ENCODE measurements around the gene RHOA. TPM values are rescaled to one million over a fixed set of nuclear protein-coding genes. Genes with fewer than 3 reads are reported as not detected.

RHOA gene
- total and polyA plus RNA-seq, 2 of the 13 experiments (the other 11 are each of a cell fraction or from before 2014, with no cell fraction given): 131 to 177 TPM

- TF ChIP-seq TAF15 (IDR thresholded peaks at IDR 0.05; ENCODE audit: low read depth, low read length, poor library complexity, severe bottlenecking): no peak
- no peak for TF ChIP-seq NFE2 (CRISPR knock-in tag; IDR thresholded peaks at IDR 0.05)
- TF ChIP-seq ZBTB14 (CRISPR knock-in tag; IDR thresholded peaks at IDR 0.05): no peak
- TF ChIP-seq ZNF230 (CRISPR knock-in tag; IDR thresholded peaks at IDR 0.05): peak; percentile 31; the same call in 1 of the 2 replicates
- no peak for TF ChIP-seq NFAT5 (CRISPR knock-in tag; IDR thresholded peaks at IDR 0.05)
- TF ChIP-seq SMAD9 (CRISPR knock-in tag; IDR thresholded peaks at IDR 0.05): 0 out of 2 replicates have a peak, but pooled peaks have one; percentile 50
- no peak; the same call in 1 of the 2 replicates for TF ChIP-seq KDM4B (CRISPR knock-in tag; IDR thresholded peaks at IDR 0.05)
- TF ChIP-seq MAZ (IDR thresholded peaks at IDR 0.05; ENCODE audit: borderline replicate concordance, low read depth, low read length): no peak
- TF ChIP-seq MAZ (CRISPR knock-in tag; IDR thresholded peaks at IDR 0.05; ENCODE audit: low read depth): no peak
- no peak for TF ChIP-seq SIN3B (IDR thresholded peaks at IDR 0.05; ENCODE audit: low read length)
- TF ChIP-seq ZFP41 (CRISPR knock-in tag; IDR thresholded peaks at IDR 0.05; ENCODE audit: borderline replicate concordance): no peak
- TF ChIP-seq HNF1B (CRISPR knock-in tag; IDR thresholded peaks at IDR 0.05): no peak
- TF ChIP-seq ZNF326 (CRISPR knock-in tag; IDR thresholded peaks at IDR 0.05; ENCODE audit: borderline replicate concordance): no peak
- TF ChIP-seq MXD4 (CRISPR knock-in tag; IDR thresholded peaks at IDR 0.05): no peak
- no peak for TF ChIP-seq ZBTB7A (CRISPR knock-in tag; IDR thresholded peaks at IDR 0.05)
- TF ChIP-seq THAP7 (CRISPR knock-in tag; IDR thresholded peaks at IDR 0.05): 0 out of 2 replicates have a peak, but pooled peaks have one; percentile 10
- TF ChIP-seq ZNF18 (CRISPR knock-in tag; IDR thresholded peaks at IDR 0.05; ENCODE audit: insufficient replicate concordance): no peak
- TF ChIP-seq GLI4 (CRISPR knock-in tag; IDR thresholded peaks at IDR 0.05; ENCODE audit: borderline replicate concordance): no peak
- no peak for TF ChIP-seq HOXA9 (CRISPR knock-in tag; IDR thresholded peaks at IDR 0.05; ENCODE audit: borderline replicate concordance)
- peak; percentile 45; the same call in 1 of the 2 replicates for TF ChIP-seq ZC3H4 (CRISPR knock-in tag; IDR thresholded peaks at IDR 0.05; ENCODE audit: borderline replicate concordance)
Measured at GRCh38 chr3:49421890-49422378, 10.2 kb upstream of the RHOA start (continued).
